GM19467 (cell line): ENCODE data around the gene TTC9.

ENCODE experiments used
- ATAC-seq: cut with Tn5 transposase; IDR thresholded peaks from one replicate; pipeline ENCODE4 v1.9.1; 2021; ENCODE audit warnings: mild to moderate bottlenecking, moderate library complexity; ENCODE audit not compliant: unreplicated experiment

The TTC9 gene

GRCh38 chr14:70643967-70644366 is 2.3 kb downstream of the TTC9 start:
- ATAC-seq = no peak

GRCh38 chr14:70645892-70646291 is 4.2 kb downstream of the TTC9 start:
- ATAC-seq = no peak

- ATAC-seq = no peak
These were observed 5.0 kb downstream of the TTC9 start for GRCh38 chr14:70646705-70647104.

- no peak for ATAC-seq
These were observed 6.6 kb downstream of the TTC9 start for GRCh38 chr14:70648346-70648745.

GRCh38 chr14:70649803-70650202 is 8.1 kb downstream of the TTC9 start:
- no peak for ATAC-seq

GRCh38 chr14:70651522-70651921 is 9.8 kb downstream of the TTC9 start:
- no peak for ATAC-seq

GRCh38 chr14:70652871-70653270 is 11.2 kb downstream of the TTC9 start:
- ATAC-seq = no peak

GRCh38 chr14:70653662-70654061 is 11.9 kb downstream of the TTC9 start:
- no peak for ATAC-seq

GRCh38 chr14:70654632-70655031 is 12.9 kb downstream of the TTC9 start:
- no peak for ATAC-seq

- ATAC-seq = peak; percentile 70
These were observed 13.6 kb downstream of the TTC9 start for GRCh38 chr14:70655110-70655826.

- ATAC-seq = no peak
These were observed 17.2 kb downstream of the TTC9 start for GRCh38 chr14:70658899-70659298.

GRCh38 chr14:70660967-70661893 is 19.5 kb downstream of the TTC9 start:
- ATAC-seq = no peak

GRCh38 chr14:70662080-70662479 is 20.4 kb downstream of the TTC9 start:
- no peak for ATAC-seq

- ATAC-seq = no peak
These were observed 21.1 kb downstream of the TTC9 start for GRCh38 chr14:70662816-70663215.

- no peak for ATAC-seq
These were observed 22.0 kb downstream of the TTC9 start for GRCh38 chr14:70663707-70664179.

GRCh38 chr14:70664698-70665447 is 23.2 kb downstream of the TTC9 start:
- ATAC-seq = peak; percentile 2

- peak; percentile 48 for ATAC-seq
These were observed 24.0 kb downstream of the TTC9 start for GRCh38 chr14:70665448-70666360.

GRCh38 chr14:70666361-70666686 is 24.6 kb downstream of the TTC9 start:
- no peak for ATAC-seq

- ATAC-seq = no peak
These were observed 29.4 kb downstream of the TTC9 start for GRCh38 chr14:70670992-70671651.
